Mesenchymal stem cell (in vitro differentiated cells and primary cell): ENCODE measurements around the gene MDH2.

Experiments used
- DNase-seq: peaks from one replicate; pipeline ENCODE4 v3.0.0-alpha.2; 2013
- H2AFZ ChIP-seq: one replicate; pipeline ENCODE4 v1.6.1; 2013; ENCODE audit warnings: low read depth, mild to moderate bottlenecking, control low read depth, inconsistent platforms, low read length, moderate library complexity
- H2AK5ac ChIP-seq: 2 replicates; pipeline ENCODE4 v1.6.1; 2013; ENCODE audit warnings: low read length, moderate library complexity, mild to moderate bottlenecking, inconsistent platforms; ENCODE audit not compliant: severe bottlenecking
- H2BK120ac ChIP-seq: one replicate; pipeline ENCODE4 v1.6.1; 2013; ENCODE audit warnings: low read depth, mild to moderate bottlenecking, inconsistent platforms, low read length, moderate library complexity
- H2BK12ac ChIP-seq, 2 experiments: one replicate each; pipeline ENCODE4 v1.6.1; 2013; ENCODE audit warnings: inconsistent platforms in 2 of 2, low read length in 2 of 2, mild to moderate bottlenecking in 2 of 2, moderate library complexity in 2 of 2, control low read depth in 1 of 2
- H2BK15ac ChIP-seq: one replicate; pipeline ENCODE4 v1.6.1; 2013; ENCODE audit warnings: mild to moderate bottlenecking, low read depth, inconsistent platforms; ENCODE audit not compliant: poor library complexity, severe bottlenecking
- H2BK5ac ChIP-seq: 2 replicates; pipeline ENCODE4 v1.6.1; 2013; ENCODE audit warnings: low read depth, mild to moderate bottlenecking, low read length, control low read depth, inconsistent platforms; ENCODE audit not compliant: poor library complexity, severe bottlenecking
- H3K14ac ChIP-seq, 2 experiments: one replicate each; pipeline ENCODE4 v1.6.1; 2013; ENCODE audit warnings: inconsistent platforms in 2 of 2, low read length in 2 of 2, control low read depth in 1 of 2, mild to moderate bottlenecking in 1 of 2, moderate library complexity in 1 of 2
- H3K18ac ChIP-seq, 2 experiments: one replicate each; pipeline ENCODE4 v1.6.1; 2013; ENCODE audit warnings: inconsistent platforms in 2 of 2, low read length in 2 of 2, control low read depth in 1 of 2, low read depth in 1 of 2, mild to moderate bottlenecking in 1 of 2
- H3K23ac ChIP-seq, 2 experiments: one replicate each; pipeline ENCODE4 v1.6.1; 2013; ENCODE audit warnings: inconsistent platforms in 2 of 2, low read length in 2 of 2, mild to moderate bottlenecking in 2 of 2, moderate library complexity in 2 of 2, control low read depth in 1 of 2
- H3K27ac ChIP-seq: 2 replicates; pipeline ENCODE4 v1.5.1; 2013; ENCODE audit warnings: mild to moderate bottlenecking, moderate library complexity, low read length, control low read depth, inconsistent platforms; ENCODE audit not compliant: poor library complexity, severe bottlenecking
- H3K27me3 ChIP-seq, 2 experiments: 2 replicates each; pipeline versions ENCODE4 v1.6.1 to v1.7.0; 2013; ENCODE audit warnings: low read length in 2 of 2, mild to moderate bottlenecking in 2 of 2, moderate library complexity in 2 of 2, control low read depth in 1 of 2, inconsistent platforms in 1 of 2; ENCODE audit not compliant: control insufficient read depth in 1 of 2, insufficient read depth in 1 of 2
- H3K36me3 ChIP-seq, 2 experiments: 2 replicates each; pipeline versions ENCODE4 v1.6.1 to v1.7.0; 2013; ENCODE audit warnings: low read length in 2 of 2, control low read depth in 1 of 2, inconsistent platforms in 1 of 2, low read depth in 1 of 2, mild to moderate bottlenecking in 1 of 2; ENCODE audit not compliant: insufficient read depth in 2 of 2, control insufficient read depth in 1 of 2
- H3K4ac ChIP-seq, 2 experiments: one replicate each; pipeline ENCODE4 v1.6.1; 2013; ENCODE audit warnings: inconsistent platforms in 2 of 2, low read length in 2 of 2, mild to moderate bottlenecking in 2 of 2, moderate library complexity in 2 of 2, control low read depth in 1 of 2, low read depth in 1 of 2
- H3K4me1 ChIP-seq: 2 replicates; pipeline ENCODE4 v1.6.1; 2013; ENCODE audit warnings: low read depth, low read length, control low read depth; ENCODE audit not compliant: control insufficient read depth, insufficient read depth
- H3K4me2 ChIP-seq: 2 replicates; pipeline ENCODE4 v1.6.1; 2013; ENCODE audit warnings: low read length, mild to moderate bottlenecking, inconsistent platforms; ENCODE audit not compliant: poor library complexity, severe bottlenecking
- H3K4me3 ChIP-seq, 2 experiments: 2 replicates each; pipeline versions ENCODE4 v1.5.1 to v1.7.0; 2013; ENCODE audit warnings: low read length in 2 of 2, mild to moderate bottlenecking in 2 of 2, control low read depth in 1 of 2, low read depth in 1 of 2; ENCODE audit not compliant: insufficient read depth in 1 of 2
- H3K79me1 ChIP-seq: replicated peaks from 2 replicates; pipeline ENCODE4 v1.6.1; 2013; ENCODE audit warnings: mild to moderate bottlenecking, control low read depth, low read length, inconsistent platforms; ENCODE audit not compliant: poor library complexity, severe bottlenecking
- H3K9ac ChIP-seq: 2 replicates; pipeline ENCODE4 v1.7.0; 2013; ENCODE audit warnings: mild to moderate bottlenecking, low read length, moderate library complexity
- H3K9me3 ChIP-seq: 2 replicates; pipeline ENCODE4 v1.7.0; 2013; ENCODE audit warnings: mild to moderate bottlenecking, low read length; ENCODE audit not compliant: control insufficient read depth
- H4K8ac ChIP-seq: one replicate; pipeline ENCODE4 v1.6.1; 2013; ENCODE audit warnings: inconsistent platforms, mild to moderate bottlenecking, low read length, moderate library complexity
- H4K91ac ChIP-seq: one replicate; pipeline ENCODE4 v1.6.1; 2013; ENCODE audit warnings: mild to moderate bottlenecking, low read length, inconsistent platforms
- WGBS: methylation state at CpG from one replicate; pipeline ENCODE4 v1.1.7; 2013; ENCODE audit warnings: mixed read lengths; 5-methylcytosine and 5-hydroxymethylcytosine counted together

MDH2 gene

DNA sequence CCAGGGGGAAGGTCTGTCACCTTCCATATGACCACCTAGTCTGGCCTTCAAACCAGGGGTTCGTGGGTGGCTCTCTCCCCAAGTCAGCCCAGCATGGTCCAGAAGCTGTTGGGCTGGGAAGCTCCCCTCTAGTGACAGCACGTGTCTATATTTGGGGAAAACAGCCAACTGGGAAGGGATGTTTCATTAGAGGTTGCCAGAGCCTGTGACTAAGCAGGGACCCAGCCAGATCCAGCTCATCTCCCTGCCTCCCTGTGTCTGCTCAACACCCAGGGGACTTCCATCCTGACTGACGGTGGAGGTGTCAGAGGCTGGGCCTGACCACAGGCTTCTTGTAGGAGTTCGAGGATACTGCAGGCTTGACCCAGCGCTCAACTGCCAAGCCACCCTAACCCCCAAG, 10.6 kb upstream of the MDH2 start:
- WGBS, result 81% methylated on average over 5 of the region's 5 CpGs
- no peak overlapping the region for H2BK120ac ChIP-seq
- H4K8ac ChIP-seq, result peak overlapping the region; percentile 19

DNA sequence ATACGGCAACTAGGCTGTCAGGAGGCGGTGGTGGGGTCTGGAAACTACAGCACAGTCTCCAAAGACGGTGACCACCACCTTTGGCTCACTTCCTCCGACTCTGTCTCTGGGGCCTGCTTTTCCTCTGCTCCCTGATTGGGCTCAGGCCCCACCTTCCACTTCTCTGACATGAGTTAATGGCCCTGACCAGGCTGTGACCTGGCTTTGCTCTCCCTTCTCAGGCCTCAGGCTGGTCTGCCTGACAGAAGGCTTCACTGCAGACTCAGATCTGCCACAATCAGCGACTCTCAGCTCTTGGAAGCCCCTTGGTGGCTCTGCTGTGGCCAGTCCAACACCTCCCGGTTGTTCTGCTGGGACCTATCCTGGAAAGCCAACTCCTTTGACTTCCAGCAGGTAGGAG, 7.8 kb upstream of the MDH2 start:
- H2BK12ac ChIP-seq, result no peak overlapping the region

More for the DNA sequence above, 10.6 kb upstream of the MDH2 start:
- Histone ChIP-seq H3K14ac (no peak overlapping the region), H2AFZ (no peak overlapping the region), H3K4me3 (no peak overlapping the region), H2BK5ac (no peak overlapping the region), H3K36me3 (peaks cover 0 to 26% of the 10 kb centered on the region in 2 experiments), H4K91ac (peak overlapping the region; percentile 34), H3K9ac (no peak overlapping the region), H3K79me1 (peaks cover 40% of the 10 kb centered on the region), H3K18ac (no peak overlapping the region), H3K27me3 (no peaks in the 10 kb centered on the region), H3K23ac (no peak overlapping the region), H3K4me2 (no peak overlapping the region), H2BK15ac (no peak overlapping the region), H3K4me1 (peaks cover 3% of the 10 kb centered on the region), H2BK12ac (no peak overlapping the region), H2AK5ac (no peak overlapping the region), H3K27ac (no peak overlapping the region), H3K4ac (no peak overlapping the region), H3K9me3 (no peaks in the 10 kb centered on the region)
- peak; percentile 65 for DNase-seq

DNA sequence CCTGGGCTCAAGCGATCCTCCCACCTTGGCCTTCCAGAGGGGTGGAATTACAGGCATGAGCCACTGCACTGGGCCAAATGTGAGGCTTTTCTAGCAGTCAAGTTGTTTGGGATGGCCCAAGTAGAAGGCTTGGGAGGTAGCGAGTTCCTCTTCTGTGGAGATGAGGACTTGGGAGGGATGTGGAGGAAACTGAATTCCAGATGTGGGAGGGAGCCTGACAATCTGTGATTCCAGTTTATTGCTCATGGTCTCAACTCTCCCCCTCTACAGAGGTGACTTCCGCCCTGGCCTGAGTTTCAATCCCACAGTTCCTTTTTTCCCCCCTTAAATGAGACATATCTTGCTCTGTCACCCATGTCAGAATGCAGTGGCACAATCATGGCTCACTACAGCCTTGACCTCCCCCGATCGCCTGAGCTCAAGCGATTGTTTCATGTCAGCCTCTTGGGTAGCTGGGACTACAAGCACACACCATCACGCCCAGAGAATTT, 3.5 kb upstream of the MDH2 start:
- DNase-seq, result no peak
- H3K4ac ChIP-seq, result no peak overlapping the region
- no peak overlapping the region for H3K18ac ChIP-seq
- 98% methylated on average over 6 of the region's 7 CpGs for WGBS
- H3K23ac ChIP-seq, result no peak overlapping the region
- H2BK5ac ChIP-seq, result no peak overlapping the region
- no peak overlapping the region for H3K14ac ChIP-seq
- peaks cover 20% of the 10 kb centered on the region for H3K79me1 ChIP-seq
- H2BK15ac ChIP-seq, result no peak overlapping the region
- no peak overlapping the region for H3K4me2 ChIP-seq
- H3K9me3 ChIP-seq, result no peaks in the 10 kb centered on the region
- no peak overlapping the region for H3K4me3 ChIP-seq
- H2BK120ac ChIP-seq, result no peak overlapping the region
- H3K27ac ChIP-seq, result no peak overlapping the region
- no peak overlapping the region for H2BK12ac ChIP-seq
- H3K36me3 ChIP-seq, result peaks cover 0 to 14% of the 10 kb centered on the region in 2 experiments
- no peak overlapping the region for H3K9ac ChIP-seq
- peaks cover 16% of the 10 kb centered on the region for H3K4me1 ChIP-seq
- H3K27me3 ChIP-seq, result no peaks in the 10 kb centered on the region
- no peak overlapping the region for H4K91ac ChIP-seq
- no peak overlapping the region for H4K8ac ChIP-seq
- H2AK5ac ChIP-seq, result no peak overlapping the region
- H2AFZ ChIP-seq, result no peak overlapping the region

More for the DNA sequence above, 7.8 kb upstream of the MDH2 start:
- no peak overlapping the region for H4K91ac ChIP-seq
- H2BK5ac ChIP-seq, result no peak overlapping the region
- H3K4ac ChIP-seq, result no peak overlapping the region
- H3K27me3 ChIP-seq, result no peaks in the 10 kb centered on the region
- no peak overlapping the region for H3K9ac ChIP-seq
- no peak overlapping the region for H2BK120ac ChIP-seq
- H3K14ac ChIP-seq, result no peak overlapping the region
- H3K9me3 ChIP-seq, result no peaks in the 10 kb centered on the region
- no peak overlapping the region for H2AK5ac ChIP-seq
- no peak overlapping the region for H2BK15ac ChIP-seq
- H3K4me1 ChIP-seq, result peaks cover 11% of the 10 kb centered on the region
- no peak overlapping the region for H3K27ac ChIP-seq
- peaks cover 34% of the 10 kb centered on the region for H3K79me1 ChIP-seq
- no peak overlapping the region for H4K8ac ChIP-seq
- peaks cover 0 to 25% of the 10 kb centered on the region in 2 experiments for H3K36me3 ChIP-seq
- WGBS, result 46% methylated on average over 6 of the region's 6 CpGs
- H3K23ac ChIP-seq, result no peak overlapping the region
- DNase-seq, result no peak
- no peak overlapping the region for H3K4me2 ChIP-seq
- H3K4me3 ChIP-seq, result no peak overlapping the region
- no peak overlapping the region for H3K18ac ChIP-seq
- H2AFZ ChIP-seq, result no peak overlapping the region

DNA sequence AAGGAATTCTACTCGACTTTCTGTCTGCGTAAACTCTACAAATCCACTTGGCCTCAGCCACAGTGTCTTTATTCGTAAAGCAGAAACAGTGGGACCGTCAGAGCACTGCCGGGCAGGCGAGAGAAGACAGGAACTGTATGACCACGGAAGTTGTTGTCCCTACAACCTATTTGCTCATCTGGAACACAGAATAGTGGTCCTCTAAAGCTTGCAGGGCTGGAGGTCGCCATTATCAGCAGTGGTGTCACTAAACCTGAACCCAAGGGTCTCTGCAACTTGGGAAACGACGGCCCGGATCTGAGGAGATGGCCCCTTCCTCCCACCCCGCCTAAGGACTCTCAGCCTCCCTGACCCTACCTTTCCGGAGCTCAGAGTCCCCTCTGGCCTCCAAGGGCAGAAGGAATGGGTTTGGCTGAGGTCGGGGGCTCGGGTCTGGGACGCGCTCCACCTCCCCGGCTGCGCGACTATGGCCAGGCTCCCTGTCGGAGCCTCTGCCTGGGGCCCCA, 548 bp upstream of the MDH2 start:
- peak overlapping the region; percentile 84 to 88 for H3K18ac ChIP-seq
- 8% methylated on average over 16 of the region's 21 CpGs for WGBS
- H2BK120ac ChIP-seq, result peak overlapping the region; percentile 55
- peaks cover 16% of the 10 kb centered on the region for H3K4me1 ChIP-seq
- H3K79me1 ChIP-seq, result peaks cover 15% of the 10 kb centered on the region
- H2AFZ ChIP-seq, result peak overlapping the region; percentile 56
- H4K91ac ChIP-seq, result peak overlapping the region; percentile 77
- peak overlapping the region; percentile 100 for H3K9ac ChIP-seq
- H3K4me2 ChIP-seq, result peak overlapping the region; percentile 84
- no peak overlapping the region for H3K23ac ChIP-seq
- H3K4ac ChIP-seq, result peak overlapping the region; percentile 57 to 90
- peak overlapping the region; percentile 92 for H4K8ac ChIP-seq
- no peaks in the 10 kb centered on the region for H3K27me3 ChIP-seq
- no peaks in the 10 kb centered on the region for H3K9me3 ChIP-seq
- DNase-seq, result peak; percentile 28
- H3K36me3 ChIP-seq, result peaks cover 15 to 17% of the 10 kb centered on the region in 2 experiments
- H2BK15ac ChIP-seq, result peak overlapping the region; percentile 98
- peak overlapping the region; percentile 69 for H2BK5ac ChIP-seq
- H3K4me3 ChIP-seq, result peak overlapping the region; percentile 90 to 99
- peak overlapping the region; percentile 94 for H3K27ac ChIP-seq
- peak overlapping the region in 1 of 2 experiments; percentile 82 for H3K14ac ChIP-seq
- peak overlapping the region; percentile 29 for H2AK5ac ChIP-seq
- H2BK12ac ChIP-seq, result peak overlapping the region in 1 of 2 experiments; percentile 11
